UCSD-AML1 (cell line): ENCODE results near the gene BTRC.

Experiments
- DNase-seq: peaks from one replicate; lab custom pipeline; 2025; ENCODE audit not compliant: unreplicated experiment; lab: John Stamatoyannopoulos, UW

Gene BTRC

DNA sequence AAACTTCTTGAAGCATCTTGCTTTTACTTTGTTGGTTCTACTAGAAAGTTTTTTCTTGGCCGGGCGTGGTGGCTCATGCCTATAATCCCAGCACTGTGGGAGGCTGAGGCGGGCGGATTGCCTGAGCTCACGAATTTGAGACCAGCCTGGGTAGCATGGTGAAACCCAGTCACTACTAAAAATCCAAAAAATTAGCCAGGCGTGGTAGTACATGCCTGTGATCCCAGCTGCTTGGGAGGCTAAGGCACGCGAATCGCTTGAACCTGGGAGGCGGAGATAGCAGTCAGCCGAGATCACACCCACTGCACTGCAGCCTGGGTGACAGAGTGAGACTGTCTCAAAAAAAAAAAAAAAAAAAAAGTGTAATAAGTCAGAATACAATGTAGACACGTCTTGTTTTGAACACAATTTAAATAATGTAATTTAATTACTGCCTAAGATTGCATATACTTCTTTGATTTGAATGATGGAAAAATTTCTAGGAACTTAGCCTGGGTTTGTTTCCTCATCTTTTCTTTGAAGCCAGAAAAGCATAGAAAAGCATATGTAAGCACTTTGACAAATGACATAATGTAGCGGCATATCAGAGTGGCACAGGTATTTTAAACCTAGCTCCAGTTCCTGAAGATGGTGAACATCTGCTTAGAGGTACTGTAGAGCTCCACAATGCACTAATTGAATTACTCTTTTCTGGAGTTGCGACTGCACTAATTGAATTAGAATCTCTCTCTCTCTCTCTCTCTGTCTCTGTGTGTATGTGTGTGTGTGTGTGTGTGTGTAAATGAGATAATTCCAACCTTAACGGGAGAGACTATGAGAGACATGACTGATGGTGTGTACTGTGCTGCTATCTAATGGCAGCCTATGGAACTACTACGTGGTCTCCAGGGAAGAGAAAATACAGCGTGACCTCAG is 87.8 kb downstream of the BTRC start:
- DNase-seq: no peak

DNA sequence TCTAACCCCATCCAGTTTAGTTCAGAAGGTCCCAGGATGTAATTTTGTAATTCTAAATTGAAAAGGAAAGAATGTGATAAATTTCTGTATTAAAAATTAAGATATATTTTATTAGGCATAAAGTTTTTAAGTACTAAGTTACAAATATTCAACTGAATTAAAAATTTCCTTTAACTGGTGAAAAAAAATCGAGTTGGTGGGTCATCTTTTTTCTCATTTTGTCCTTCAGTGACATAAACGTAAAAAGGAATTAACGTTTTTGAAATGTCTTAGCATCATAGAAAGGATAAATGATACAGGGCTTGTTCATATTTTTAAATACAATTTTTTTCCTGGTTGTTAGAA is 88.5 kb downstream of the BTRC start:
- DNase-seq: no peak

DNA sequence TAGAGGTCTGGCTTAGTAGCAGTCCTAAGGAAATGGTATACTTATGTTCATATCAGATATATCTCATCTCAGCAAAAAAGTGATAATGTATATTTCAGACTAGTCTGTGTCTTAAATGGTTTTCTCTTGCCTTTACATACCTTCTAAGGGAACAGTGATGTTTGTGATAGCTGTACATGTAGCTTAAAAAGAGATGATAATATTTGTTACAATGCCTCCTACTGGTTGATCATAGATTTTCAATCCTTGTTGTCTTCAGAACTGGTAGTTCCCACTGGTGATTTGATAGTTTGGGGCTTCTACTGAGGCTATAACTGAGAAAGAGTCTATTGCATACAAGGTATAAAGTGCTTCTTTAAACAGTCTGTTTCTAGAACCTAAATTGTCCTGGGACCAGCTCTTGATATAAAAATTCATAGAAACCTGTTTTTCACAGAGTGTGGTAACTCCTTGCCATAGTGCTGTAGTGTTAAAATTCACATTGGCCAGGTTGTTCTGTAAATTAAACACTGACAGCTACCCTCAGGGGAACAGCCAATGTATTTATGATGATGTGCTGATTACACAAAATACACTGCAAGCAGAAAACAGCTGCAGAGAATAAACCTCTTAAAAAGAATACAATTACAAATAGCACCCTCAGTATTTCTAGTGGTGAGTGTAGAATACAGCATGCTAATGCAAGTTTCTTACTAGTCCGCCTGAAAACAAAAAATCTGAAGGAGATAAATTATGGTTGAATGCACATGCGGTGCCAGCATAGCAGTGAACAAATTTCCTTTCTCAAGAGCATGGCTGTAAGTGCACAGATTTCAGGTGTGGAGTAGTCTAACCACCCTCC is 90.3 kb downstream of the BTRC start:
- DNase-seq: no peak

DNA sequence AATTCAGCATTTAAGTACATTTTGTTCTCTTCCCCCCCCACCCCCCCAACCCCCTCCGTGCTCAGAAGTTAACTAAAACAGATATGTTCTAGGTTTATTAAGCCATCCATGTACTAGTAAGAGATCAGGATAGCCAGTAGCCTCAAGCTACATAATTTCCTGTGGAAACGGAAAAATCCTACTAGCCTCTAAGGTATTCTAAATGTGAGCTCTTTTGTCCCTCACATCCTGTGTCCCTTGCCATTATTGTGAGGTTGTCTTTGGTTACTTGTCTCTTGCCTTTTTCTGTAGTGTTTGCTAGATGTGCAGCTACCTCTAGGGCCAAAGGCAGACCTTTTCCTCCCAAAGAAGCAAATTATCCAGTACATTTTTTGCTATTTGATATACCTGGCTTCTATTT is 92.1 kb downstream of the BTRC start:
- DNase-seq: no peak

DNA sequence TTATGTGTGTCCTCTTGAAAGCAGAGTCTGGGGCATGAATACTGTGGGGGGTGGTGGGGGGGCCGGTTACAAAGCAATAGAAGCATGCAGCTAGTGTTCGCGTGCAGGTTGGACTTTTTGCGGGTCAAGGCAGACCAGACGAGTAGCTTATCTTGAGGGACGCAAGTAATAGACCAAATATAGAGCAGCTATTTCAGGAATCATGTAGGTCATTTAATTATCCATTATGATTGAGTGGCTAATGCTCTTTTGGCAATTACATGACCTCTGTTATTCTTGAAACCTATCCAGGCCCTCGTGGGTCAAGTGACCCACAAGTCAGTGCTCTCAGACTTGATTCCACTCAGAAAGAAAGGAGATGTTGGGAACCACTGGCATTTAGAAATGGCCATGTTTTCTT is 93.0 kb downstream of the BTRC start:
- DNase-seq: no peak

DNA sequence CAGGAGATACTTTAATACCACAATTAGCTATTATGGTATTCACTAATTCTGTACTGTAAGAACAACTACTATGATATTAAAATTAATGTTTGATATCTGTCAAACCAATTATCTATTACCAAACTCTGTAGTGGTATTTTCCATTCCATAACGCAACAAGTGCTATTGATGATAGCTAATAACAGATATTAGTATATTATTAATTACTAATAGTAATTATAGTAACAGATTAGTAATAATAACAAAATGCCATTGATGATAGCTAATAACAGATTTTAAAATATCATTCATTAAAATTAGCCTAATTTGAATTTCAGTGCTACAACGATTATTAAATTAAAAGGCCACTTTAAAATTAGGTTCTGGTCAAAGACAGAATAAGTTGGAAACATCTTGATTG is 93.5 kb downstream of the BTRC start:
- no peak for DNase-seq

DNA sequence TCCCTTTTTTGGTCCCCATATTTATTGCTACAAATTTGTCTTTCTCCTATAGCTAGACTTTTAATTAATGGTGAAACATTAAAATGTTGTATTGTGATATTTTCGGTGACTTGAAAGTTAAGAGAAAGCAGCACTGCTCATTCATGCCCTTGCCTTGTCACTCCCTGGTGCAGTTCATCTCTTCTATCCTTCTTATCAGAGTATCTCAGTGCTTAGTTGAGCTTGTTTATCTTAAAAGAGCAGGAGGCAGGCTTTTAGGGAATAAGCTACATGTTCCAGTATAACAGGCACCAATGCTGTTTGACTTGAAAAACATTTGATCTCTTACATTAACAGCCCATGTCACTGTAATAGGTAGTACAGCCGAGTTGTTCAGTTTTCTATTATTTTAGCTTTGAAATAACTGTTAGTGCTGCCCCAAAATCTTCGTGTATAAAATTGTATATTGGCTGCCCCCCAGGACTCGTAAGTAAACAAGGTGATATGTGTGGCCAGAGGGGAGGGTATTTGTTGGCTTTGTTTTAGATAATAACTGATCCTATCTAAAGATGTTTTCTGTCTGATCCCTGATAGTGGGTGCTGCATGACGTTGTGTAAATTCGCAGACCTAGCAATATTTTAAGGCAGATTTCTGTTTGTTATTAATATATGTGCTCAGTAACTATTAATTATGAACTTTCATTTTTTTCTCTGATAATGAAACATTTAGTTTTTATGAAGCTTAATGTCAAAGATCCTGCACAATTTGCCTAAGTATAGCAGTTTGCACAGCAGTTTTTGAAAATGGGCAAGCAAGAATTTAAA is 96.5 kb downstream of the BTRC start:
- DNase-seq: no peak

DNA sequence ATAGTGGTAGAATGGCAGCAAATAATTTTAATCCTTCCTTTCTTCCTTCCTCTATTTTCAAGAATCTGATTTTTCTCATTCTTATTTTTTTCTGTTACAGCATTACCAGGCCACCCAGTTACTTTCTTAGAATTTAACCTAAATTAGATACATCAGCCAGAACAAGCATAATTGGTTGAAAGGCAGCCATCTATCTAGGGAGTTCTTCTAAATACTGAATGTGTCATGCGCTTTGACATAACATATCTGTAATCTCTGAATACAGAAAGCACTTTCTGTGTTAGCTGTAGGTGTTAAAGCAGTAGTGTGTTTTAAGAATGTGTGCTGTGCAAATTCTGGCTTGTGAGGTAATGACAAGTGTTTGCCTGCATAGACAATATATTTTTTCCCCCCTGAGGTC is 97.3 kb downstream of the BTRC start:
- no peak for DNase-seq

DNA sequence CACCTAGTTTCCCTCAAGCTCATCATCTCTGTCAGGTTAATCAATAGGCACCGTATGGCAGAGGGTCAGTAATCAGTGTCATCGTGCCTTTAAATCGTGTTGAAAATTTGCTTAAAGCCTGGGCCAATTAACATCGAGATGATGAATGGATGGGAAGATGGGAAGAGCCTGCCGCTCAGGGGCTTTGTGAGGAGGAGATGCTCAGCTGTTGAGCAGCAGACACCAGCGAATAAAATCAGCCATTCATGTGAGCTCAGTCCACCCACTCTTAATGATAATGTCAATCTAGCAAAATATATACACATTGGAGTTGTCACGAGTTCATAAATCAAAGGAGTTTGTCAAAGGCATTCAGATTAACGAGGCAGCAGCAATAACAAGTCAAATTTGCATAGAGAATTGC is 97.7 kb downstream of the BTRC start:
- DNase-seq: no peak

DNA sequence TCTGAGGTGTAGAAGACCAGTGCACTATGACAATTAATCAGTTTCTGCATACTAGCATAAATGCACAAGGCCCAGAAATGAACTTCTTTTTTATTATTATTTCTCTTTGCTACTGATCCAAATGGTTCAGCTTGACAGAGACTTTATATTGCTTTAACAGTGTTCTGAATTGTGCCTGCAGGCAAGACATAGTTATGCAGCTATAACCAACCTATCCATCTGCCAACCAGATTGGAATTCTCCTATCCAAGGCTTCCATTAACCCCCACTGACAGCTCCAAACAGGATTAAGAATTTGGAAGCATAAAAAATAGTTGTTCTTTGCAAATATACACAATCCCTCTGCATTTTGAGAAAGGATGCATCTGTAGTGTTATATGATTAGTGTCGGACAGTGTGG is 98.2 kb downstream of the BTRC start:
- no peak for DNase-seq

DNA sequence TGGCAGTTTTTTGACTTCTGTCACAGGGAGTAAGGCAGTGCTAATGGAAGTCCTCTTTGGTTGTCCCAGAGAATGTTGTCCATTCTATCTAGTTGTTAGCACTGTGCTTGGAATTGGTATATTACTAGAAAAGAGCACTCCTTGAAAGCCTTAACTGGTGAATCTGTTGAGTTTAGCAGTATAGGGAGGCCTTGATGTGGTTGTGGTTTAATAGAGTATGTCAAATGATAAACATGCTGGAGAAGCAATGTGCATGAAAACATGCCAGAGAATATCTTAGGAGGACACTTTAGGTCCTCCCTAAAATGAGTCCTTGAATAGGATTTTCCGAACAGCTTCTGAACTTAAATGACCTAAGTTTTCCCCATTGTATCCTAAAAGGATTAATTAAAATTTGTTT is 98.6 kb downstream of the BTRC start:
- no peak for DNase-seq

DNA sequence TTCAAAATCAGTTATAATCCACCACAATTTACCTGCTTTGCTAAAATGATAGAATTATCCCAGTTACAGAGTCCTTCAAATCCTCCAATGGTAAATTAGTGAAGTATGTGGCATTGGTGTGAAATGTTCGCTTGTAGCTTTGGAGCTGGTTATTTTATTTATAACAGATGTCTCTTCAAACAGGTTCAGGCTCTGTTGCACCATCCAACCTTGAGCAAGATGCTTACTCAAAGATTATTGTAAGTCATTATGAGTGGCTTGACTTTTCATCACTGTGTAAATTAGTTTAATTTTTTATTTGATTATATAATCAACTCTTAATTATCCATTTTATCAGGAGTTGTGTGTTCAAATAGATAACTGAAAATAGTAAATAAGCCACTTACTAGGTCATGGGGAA is 99.4 kb downstream of the BTRC start:
- DNase-seq: no peak

DNA sequence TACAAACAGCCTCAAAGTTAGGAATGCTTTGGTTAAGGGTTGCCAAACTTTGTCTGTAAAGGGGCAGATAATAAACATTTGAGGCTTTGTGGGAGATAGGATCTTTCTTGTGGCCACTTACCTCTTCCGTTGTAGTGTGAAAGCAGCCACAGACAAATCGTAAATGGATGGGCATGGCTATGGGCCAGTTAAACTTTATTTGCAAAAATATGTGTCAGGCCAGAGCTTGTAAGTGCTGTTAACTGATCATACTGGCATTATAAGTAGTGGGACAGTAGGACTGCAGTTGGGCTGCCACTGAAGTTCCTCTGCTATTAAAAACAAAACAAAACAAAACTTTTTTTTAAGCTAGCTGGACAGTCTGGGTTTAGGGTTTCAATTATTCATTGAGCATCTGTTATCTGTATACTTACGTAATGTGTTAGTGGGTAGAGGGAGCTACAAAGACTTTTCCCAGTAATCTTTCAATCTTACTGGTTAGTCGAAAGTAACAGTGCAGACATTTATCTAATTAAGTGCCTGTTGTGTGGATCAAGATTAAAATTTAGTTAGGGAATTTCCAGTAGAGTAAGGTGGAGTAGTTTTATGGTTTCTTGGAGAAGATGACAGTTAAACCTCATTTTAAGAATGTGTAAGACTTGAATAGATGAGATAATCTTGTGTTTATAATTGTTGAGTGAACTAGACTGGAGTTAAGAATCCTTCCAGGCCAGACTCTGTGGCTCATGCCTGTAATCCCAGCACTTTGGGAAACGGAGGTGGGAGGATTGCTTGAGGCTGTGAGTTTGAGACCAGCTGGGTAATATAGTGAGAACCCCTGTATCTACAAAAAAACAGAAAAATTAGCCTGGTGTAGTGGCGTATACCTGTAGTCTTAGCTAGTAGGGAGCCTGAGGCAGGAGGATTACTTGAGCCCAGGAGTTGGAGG is 100.1 kb downstream of the BTRC start:
- no peak for DNase-seq

DNA sequence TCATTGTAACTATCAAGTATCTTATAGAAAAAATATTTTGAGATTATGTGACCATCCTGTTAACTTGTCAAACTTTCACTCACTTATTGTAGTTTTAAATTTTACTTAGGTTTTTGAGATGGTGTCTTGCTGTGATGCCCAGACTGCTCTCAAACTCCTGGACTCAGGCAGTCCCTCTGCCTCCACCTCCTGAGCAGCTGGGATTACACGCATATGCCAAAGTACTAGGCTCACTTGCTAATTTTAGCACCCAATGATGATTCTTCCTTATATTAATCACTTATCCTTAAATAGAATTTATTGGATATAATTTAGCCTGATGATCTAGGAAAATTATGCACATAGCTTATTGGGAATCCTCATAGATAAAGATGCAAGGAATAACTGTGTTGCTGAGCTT is 104.9 kb downstream of the BTRC start:
- DNase-seq: no peak

DNA sequence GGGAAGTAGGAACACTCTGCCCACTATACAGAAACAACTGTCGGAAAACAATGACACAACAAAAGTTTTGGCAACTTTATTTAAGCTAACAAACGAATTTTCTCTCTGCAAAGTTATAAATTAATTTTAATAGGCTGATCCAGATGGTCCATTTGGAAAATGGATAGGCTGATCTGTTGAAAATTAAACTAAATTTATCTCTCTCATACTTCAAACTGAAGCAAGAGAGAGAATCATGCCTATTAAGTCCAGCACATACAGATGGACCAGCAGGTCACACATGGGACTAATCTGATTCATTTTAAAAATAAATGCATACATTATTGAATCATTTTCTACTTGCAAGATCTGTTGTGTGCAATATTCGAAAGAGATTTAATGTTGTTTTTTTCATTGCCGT is 110.1 kb downstream of the BTRC start:
- no peak for DNase-seq

DNA sequence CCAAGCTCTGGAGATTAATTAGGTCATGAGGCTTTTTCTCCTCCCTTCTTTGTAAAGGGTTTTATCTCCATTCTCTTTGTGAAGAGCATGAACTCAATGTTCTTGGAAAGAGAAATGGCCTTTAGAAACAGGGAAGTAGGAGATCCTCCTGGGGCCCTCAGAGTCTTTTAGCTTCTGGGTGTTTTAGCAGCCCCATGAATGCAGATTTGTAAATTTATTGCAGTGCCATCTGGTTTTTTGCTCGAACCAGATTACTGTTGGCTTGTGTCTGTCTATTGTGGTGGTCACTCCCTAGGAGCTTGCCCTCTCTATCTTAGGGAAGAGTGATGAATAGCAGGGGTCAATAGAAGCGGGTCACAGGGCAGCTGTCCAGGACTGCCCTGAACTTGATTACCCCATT is 110.6 kb downstream of the BTRC start:
- DNase-seq: no peak

DNA sequence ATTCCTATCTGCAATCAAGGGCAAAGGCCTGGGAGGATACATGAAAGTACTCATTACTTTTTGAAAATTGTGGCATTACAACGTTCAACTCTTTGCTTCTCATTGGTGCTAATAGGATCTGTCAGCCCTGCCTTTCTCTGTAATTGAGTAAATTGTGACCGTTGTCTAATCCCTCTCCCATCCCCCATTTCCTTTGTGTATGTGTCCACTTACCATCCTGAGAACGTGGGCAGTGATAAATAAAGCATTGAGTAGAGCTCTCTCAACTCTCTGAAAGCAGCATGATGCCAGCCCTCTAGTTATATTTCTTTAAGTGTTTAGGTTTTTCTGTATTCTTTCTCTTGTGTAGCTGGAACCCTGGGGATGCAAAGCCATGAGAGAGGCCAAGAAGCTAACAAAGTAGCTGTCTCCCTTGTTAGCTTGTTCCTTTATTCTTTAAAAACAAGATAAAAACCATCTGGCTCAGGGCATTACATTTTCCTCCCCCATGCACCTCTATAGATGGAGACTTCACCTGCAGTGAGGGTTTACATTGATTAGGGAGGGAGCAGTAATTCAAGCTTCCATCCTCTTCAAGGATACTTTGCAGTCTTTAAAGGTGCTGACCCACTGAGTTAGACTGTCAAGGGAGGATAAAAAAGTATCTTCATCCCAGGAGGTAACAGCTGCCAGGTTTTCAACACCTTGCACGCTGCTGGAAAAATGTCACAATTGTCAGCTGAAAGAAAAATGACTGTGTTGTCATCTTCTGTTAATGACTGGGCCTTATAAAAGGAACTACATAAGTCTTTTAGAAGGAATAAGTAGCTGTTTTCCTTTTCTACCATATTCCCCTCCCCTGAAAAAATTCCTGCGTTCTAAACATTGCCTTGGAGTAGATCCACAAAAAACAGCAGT is 112.3 kb downstream of the BTRC start:
- DNase-seq: no peak

DNA sequence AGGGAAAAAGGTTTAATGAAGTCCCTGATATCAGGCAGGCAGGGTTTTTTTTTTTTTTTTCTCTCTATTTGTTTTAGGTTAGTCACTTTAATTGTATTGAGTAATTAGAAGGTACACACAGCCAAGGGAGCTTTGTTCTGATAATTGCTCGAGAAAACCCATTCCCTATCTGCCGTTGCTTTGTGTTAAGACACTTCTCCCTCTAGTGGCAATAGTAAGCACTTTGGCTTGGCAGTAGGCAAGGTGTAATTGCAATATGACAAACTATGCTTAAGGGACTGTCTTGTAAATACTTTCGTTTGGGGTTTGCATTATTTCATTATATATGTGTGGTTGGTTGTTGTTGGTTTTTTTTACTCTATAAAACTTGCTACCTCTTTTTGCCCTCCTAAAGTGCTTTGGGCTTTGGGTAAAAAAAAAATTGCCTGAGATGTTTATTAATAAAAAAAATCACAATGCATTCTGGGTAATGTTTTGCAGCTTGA is 113.4 kb downstream of the BTRC start:
- no peak for DNase-seq

DNA sequence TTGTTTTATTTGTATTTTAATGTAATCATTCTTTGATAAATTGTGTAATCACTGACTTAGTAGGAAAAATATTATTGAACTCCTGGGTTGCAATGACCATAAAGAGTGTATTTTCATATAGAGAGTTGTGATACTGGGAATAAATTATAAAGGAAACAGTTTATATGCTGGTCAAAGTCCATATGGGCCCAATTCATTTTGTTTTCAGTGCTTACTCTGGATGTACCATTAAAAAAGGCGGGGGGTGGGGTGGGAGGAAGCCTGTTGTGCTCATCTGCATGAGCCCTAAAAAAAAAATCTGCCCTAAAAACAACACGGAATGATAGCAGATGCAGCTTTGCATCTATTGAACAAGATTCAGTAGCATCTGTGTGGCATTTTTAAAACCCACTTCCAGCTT is 114.2 kb downstream of the BTRC start:
- no peak for DNase-seq
